Measurements from ENCODE around the gene ZNF644.

Gene ZNF644

GRCh38 chr1:90948301-90948700, 73.5 kb downstream of the ZNF644 start:
- H3K4me3 ChIP-seq (replicated peaks; ENCODE audit: insufficient read depth, low read length): no peak overlapping the region
- H3K27ac ChIP-seq (replicated peaks): no peak overlapping the region
- DNase-seq (ENCODE audit: low read depth in 1 of 2, low spot score in 1 of 2): no peak
- no peak for TF ChIP-seq GABPA (IDR thresholded peaks at IDR 0.05; ENCODE audit: low read depth)
- TF ChIP-seq REST (IDR thresholded peaks at IDR 0.05; ENCODE audit: insufficient replicate concordance, low read depth): no peak
- no peak for TF ChIP-seq POLR2AphosphoS5 (IDR thresholded peaks at IDR 0.05; ENCODE audit: low read depth)
- TF ChIP-seq CTCF (IDR thresholded peaks at IDR 0.05; ENCODE audit: insufficient read depth, low read length): no peak
- TF ChIP-seq SPI1 (IDR thresholded peaks at IDR 0.05; ENCODE audit: borderline replicate concordance, low read depth): no peak
- H3K27me3 ChIP-seq (ENCODE audit: insufficient read depth, poor library complexity, severe bottlenecking): no peaks in the 10 kb centered on the region

GRCh38 chr1:90946630-90947029, 75.2 kb downstream of the ZNF644 start:
- TF ChIP-seq REST (IDR thresholded peaks at IDR 0.05; ENCODE audit: insufficient replicate concordance, low read depth): no peak
- no peak overlapping the region for H3K4me3 ChIP-seq (replicated peaks; ENCODE audit: insufficient read depth, low read length)
- no peaks in the 10 kb centered on the region for H3K27me3 ChIP-seq (ENCODE audit: insufficient read depth, poor library complexity, severe bottlenecking)
- no peak for DNase-seq (ENCODE audit: low read depth in 1 of 2, low spot score in 1 of 2)
- H3K27ac ChIP-seq (replicated peaks): no peak overlapping the region

- TF ChIP-seq REST (IDR thresholded peaks at IDR 0.05; ENCODE audit: insufficient replicate concordance, low read depth) (no peak), GABPA (IDR thresholded peaks at IDR 0.05; ENCODE audit: low read depth) (no peak), CTCF (IDR thresholded peaks at IDR 0.05; ENCODE audit: insufficient read depth, low read length) (no peak), POLR2AphosphoS5 (IDR thresholded peaks at IDR 0.05; ENCODE audit: low read depth) (no peak), SPI1 (IDR thresholded peaks at IDR 0.05; ENCODE audit: borderline replicate concordance, low read depth) (no peak)
- Histone ChIP-seq H3K27me3 (ENCODE audit: insufficient read depth, poor library complexity, severe bottlenecking) (no peaks in the 10 kb centered on the region), H3K27ac (replicated peaks) (no peak overlapping the region), H3K4me3 (replicated peaks; ENCODE audit: insufficient read depth, low read length) (no peak overlapping the region)
- no peak for DNase-seq (ENCODE audit: low read depth in 1 of 2, low spot score in 1 of 2)
Measured at GRCh38 chr1:90945287-90945686, 76.5 kb downstream of the ZNF644 start.

- DNase-seq (ENCODE audit: low read depth in 1 of 2, low spot score in 1 of 2): no peak
- Histone ChIP-seq H3K4me3 (replicated peaks; ENCODE audit: insufficient read depth, low read length) (no peak overlapping the region), H3K27me3 (ENCODE audit: insufficient read depth, poor library complexity, severe bottlenecking) (no peaks in the 10 kb centered on the region), H3K27ac (replicated peaks) (no peak overlapping the region)
- no peak for TF ChIP-seq POLR2AphosphoS5 (IDR thresholded peaks at IDR 0.05; ENCODE audit: low read depth)
- TF ChIP-seq REST (IDR thresholded peaks at IDR 0.05; ENCODE audit: insufficient replicate concordance, low read depth): no peak
- no peak for TF ChIP-seq CTCF (IDR thresholded peaks at IDR 0.05; ENCODE audit: insufficient read depth, low read length)
- TF ChIP-seq GABPA (IDR thresholded peaks at IDR 0.05; ENCODE audit: low read depth): no peak
- no peak for TF ChIP-seq SPI1 (IDR thresholded peaks at IDR 0.05; ENCODE audit: borderline replicate concordance, low read depth)
Measured at GRCh38 chr1:90943966-90944365, 77.9 kb downstream of the ZNF644 start.

All from HL-60 (cell line).